IPS DF 4.7 (cell line): ENCODE data around the gene NR1H3.

Source experiments
- DNase-seq: peaks from one replicate; pipeline ENCODE4 v3.0.0-alpha.2; 2013; ENCODE audit warnings: low spot score; ENCODE audit errors: extremely low read depth

The NR1H3 gene

DNA sequence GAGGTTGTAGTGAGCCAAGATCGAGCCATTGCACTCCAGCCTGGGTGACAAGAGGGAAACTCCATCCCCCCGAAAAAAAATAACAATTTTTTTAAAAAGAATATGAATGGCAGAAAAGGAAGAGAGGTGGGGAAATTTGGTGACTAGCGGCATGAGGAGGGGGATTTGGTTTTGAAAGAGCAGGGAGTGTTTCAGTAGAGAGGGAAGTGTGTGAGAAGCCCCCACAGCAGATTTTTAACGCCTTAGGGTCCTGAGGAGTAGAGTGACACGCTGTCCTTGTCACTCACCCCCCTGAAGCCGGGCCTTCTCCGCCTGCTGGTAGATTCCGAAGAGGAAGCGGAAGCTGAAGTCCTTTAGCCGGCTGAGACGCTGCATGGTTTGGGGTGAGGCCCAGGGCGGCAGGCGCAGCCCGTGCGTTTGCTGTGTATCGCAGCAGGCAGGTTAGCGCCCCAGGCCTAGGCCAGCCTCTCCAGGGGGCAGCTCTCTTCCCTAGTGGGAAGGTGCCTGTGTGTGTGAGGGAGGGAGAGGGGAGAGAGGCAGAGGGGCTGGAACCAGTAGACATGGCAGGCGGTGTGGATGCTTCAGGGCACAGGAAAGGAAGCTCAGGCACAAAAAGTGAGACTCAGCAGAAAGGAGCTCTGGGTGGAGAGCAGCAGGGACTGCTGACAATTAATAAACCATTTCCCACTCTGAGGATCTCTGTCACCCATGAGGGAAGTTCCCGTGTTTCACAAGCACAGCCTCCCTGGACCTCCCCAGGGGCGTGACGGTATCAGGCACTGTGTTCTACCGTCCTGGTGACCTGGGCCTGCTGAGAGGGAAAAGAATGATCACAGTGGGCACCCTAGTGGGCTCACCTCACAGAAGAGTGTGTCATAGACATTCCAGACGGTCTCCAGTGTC lies 13.1 kb upstream of the NR1H3 start:
- no peak for DNase-seq

GRCh38 chr11:47245611-47246357 lies 12.0 kb upstream of the NR1H3 start:
- DNase-seq = no peak

- no peak for DNase-seq
Measured at GRCh38 chr11:47247502-47247901, 10.3 kb upstream of the NR1H3 start.

GRCh38 chr11:47248304-47248663 lies 9.5 kb upstream of the NR1H3 start:
- DNase-seq = no peak

DNA sequence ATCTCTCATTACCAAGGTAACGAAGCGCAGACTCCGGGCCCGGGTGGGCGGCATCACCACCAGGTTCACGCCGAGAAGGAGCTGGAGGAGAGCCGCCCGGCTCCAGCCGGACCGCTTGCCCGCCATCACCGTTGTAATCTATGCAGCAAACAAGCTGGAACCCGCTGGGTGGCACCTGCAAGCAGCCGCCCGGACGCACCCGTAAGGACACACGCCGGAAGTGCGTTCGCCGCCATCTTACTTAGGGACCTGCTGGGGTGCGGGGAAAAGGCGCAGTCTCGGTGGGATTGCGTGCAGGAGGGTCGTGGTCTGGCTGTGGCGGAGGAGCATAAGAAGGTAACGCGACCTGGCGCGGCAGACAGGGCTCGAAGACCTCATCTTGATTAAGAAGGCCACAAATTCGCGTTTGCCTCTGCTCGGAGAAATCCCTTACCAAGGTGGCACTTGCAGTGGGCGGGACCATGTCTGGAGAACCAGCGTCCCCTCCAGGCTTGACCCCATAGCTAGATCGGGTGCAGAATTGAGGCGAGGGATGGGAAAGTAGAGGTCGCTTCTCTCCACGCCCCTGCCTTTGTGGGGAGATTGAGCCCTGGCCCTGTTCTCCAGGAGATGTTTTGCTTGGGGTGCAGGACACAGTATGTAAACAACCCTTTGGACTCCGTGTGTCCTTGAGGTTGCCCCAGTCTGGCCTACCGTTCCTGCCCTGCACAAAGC lies 9.0 kb upstream of the NR1H3 start, which contains the start of gene ACP2:
ACP2 (minus strand) TSS at position 151 of the 714 bp plus-strand sequence; CDS start at position 126, 25 bp downstream.
- no peak for DNase-seq

GRCh38 chr11:47249378-47249715 lies 8.4 kb upstream of the NR1H3 start:
- no peak for DNase-seq

DNA sequence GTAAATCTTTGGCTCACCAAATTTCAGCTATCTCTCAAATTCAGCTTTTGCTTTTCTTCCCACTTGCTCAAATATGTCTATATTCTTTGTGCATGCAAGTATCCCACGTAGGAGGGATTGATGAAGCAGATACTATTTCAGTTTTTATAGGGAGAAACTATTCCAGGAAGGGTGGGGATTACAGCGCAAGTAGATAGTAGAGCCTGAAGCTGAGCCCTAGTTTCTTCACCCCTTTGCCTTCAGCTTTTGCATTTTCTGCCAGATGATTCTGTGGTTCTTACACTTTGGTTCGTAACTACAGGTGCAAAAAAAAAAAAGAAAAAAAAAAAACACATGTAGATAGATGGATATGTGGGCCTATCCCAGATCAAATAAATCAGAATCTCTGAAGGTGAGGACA lies 6.0 kb upstream of the NR1H3 start:
- DNase-seq = no peak

DNA sequence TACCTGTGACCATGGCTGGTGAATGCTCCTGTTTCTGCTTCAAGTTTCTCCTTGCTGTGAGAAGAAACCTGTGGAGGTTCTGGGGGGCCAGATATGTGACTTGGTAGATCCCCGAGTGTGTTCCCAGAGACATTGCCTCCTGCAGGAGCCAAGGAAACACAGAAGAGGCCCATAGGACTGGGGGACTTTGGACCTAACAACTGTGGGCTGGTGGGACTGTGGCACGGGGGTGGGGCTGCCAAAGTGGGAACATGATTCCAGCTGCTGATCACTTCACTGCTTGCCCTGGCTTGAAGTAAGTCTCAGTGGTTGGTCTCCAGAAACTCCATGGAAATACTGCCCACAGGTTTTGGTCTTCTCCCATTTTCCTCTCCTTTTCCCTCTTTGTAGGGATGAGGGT lies 4.1 kb upstream of the NR1H3 start:
- DNase-seq = no peak

- DNase-seq = no peak
Measured at GRCh38 chr11:47254386-47254785, 3.4 kb upstream of the NR1H3 start.

DNA sequence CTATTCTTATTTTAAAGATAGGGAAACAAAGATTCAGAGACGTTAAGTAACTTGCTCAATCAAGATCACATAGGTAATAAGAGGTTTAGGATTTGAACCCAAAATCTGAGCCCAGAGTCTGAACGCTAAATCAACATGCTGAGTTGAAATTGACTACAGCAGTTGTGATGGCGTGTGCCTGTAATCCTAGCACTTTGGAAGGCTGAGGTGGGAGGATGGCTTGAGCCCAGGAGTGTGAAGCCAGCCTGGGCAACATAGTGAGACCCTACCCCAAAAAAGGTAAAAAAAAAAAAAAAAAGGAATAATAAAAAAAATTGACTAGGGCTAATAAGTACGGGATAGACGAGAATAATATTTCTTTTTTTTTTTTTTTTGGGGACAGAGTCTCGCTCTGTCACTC lies 1.4 kb upstream of the NR1H3 start:
- DNase-seq = no peak

GRCh38 chr11:47257177-47257516 lies 649 bp upstream of the NR1H3 start:
- DNase-seq = no peak

- DNase-seq = no peak
Measured at GRCh38 chr11:47258317-47258902, 614 bp downstream of the NR1H3 start.

DNA sequence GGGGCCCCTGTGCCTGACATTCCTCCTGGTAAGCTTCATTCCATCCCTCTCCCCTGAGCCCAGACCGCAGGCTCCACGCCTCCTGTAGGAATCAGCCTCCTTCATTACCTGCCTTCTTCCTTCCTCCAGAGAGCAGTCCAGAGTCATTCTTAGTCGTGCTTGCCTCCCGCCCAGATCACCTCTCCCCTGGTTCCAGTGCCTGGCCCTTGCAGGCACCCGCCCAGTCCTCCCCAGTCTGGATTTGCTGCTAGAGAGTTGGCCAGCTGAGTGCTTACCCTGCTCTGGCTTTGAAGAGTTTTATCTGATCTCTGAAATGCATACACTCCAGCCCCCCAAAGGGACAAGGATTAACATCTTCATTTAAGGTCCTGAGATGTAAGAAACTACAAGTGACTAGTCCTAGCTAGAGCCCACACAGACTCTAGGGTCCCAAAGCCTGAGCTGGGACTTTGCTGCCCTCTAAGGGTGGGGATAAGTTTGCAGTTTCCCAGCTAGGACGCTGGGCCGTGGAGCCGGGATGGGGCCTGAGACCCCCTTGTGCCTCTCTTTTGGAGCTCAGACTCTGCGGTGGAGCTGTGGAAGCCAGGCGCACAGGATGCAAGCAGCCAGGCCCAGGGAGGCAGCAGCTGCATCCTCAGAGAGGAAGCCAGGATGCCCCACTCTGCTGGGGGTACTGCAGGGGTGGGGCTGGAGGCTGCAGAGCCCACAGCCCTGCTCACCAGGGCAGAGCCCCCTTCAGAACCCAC lies 1.6 kb downstream of the NR1H3 start:
- DNase-seq = no peak

GRCh38 chr11:47260366-47260765 lies 2.6 kb downstream of the NR1H3 start:
- no peak for DNase-seq

- DNase-seq = no peak
Measured at GRCh38 chr11:47261291-47261800, 3.5 kb downstream of the NR1H3 start.

DNA sequence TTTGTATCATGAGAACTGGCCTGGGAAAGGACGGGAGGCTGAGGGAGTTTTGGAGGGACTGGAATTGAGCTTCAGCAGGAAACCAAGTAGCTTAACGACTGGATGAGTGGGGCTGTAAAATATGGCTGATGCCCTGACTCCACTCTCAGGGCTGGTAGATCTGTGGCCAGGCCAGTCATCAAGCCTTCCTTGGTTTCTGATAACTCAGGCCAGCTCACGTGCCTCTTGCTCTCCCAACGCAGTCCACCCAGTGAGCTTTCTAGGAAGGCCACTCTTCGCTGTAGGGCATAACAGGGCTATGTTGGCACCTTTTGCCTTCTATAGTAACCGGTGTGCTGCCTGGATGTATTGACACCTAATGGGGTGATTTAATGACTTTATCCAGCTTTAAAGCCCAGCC lies 6.3 kb downstream of the NR1H3 start:
- no peak for DNase-seq

DNA sequence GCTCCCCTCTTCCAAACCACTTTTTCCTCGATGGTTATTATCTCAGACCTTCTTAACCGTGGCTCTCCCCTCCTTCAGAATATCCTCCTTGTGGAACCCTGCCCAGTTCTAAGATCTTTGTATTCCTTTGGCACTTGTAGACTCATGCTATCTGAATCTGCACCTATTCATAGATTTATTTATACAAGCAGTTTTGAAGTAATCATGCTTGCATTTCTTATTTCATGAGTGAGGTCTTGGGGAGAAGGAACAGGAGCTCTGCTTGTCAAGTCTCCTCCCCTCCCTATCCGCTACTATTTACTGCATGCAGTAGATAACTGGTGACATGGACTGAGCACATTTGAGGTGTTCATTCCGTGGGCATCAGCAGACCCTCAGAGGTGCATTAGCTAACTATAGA lies 6.7 kb downstream of the NR1H3 start:
- DNase-seq = no peak

DNA sequence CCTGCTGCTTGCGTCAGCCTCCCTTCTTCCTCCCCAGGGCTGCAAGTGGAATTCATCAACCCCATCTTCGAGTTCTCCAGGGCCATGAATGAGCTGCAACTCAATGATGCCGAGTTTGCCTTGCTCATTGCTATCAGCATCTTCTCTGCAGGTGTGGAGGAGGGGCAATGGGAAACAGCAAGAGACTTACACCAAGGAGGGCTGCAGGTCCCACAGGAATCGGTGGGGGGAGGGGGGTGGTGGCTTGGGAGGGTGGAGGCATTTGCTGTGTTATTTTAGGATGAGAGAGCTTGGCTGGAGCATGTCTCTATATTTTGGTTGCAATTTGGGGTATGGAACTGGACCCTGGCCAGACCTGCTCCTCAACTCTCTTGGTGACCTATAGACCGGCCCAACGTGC lies 10.1 kb downstream of the NR1H3 start:
- no peak for DNase-seq

DNA sequence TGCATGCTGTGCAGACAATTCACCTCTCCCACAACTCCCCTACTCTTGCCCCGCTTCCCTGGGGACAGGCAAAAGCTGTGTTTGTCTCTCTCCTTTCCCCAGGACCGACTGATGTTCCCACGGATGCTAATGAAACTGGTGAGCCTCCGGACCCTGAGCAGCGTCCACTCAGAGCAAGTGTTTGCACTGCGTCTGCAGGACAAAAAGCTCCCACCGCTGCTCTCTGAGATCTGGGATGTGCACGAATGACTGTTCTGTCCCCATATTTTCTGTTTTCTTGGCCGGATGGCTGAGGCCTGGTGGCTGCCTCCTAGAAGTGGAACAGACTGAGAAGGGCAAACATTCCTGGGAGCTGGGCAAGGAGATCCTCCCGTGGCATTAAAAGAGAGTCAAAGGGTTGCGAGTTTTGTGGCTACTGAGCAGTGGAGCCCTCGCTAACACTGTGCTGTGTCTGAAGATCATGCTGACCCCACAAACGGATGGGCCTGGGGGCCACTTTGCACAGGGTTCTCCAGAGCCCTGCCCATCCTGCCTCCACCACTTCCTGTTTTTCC lies 10.7 kb downstream of the NR1H3 start:
- no peak for DNase-seq

GRCh38 chr11:47269002-47269828 lies 11.4 kb downstream of the NR1H3 start:
- no peak for DNase-seq
